ENCODE measurements around the gene FER.

Gene FER

GRCh38 chr5:108711898-108712297 is 35.8 kb upstream of the FER start:
- DNase-seq = no peak
- Mint-ChIP-seq H3K36me3 (ENCODE audit: low read depth) (no peaks in the 10 kb centered on the region), H3K4me3 (no peak overlapping the region)

GRCh38 chr5:108715408-108715807 is 32.3 kb upstream of the FER start:
- H3K4me1 Mint-ChIP-seq = no peaks in the 10 kb centered on the region
- no peak for TF ChIP-seq CTCF (IDR thresholded peaks at IDR 0.05)
- DNase-seq = no peak
- H3K9me3 Mint-ChIP-seq = no peaks in the 10 kb centered on the region
- no peaks in the 10 kb centered on the region for H3K27me3 Mint-ChIP-seq (ENCODE audit: low read depth, poor library complexity)
- no peak overlapping the region for H3K4me3 Mint-ChIP-seq
- no peaks in the 10 kb centered on the region for H3K36me3 Mint-ChIP-seq (ENCODE audit: low read depth)
- H3K27ac Mint-ChIP-seq = no peak overlapping the region

More at GRCh38 chr5:108711898-108712297, 35.8 kb upstream of the FER start:
- H3K9me3 Mint-ChIP-seq = no peaks in the 10 kb centered on the region
- H3K27ac Mint-ChIP-seq = no peak overlapping the region
- H3K4me1 Mint-ChIP-seq = peaks cover 4% of the 10 kb centered on the region
- no peak for TF ChIP-seq CTCF (IDR thresholded peaks at IDR 0.05)
- H3K27me3 Mint-ChIP-seq (ENCODE audit: low read depth, poor library complexity) = no peaks in the 10 kb centered on the region

- H3K9me3 Mint-ChIP-seq = no peaks in the 10 kb centered on the region
- no peaks in the 10 kb centered on the region for H3K36me3 Mint-ChIP-seq (ENCODE audit: low read depth)
- H3K4me3 Mint-ChIP-seq = no peak overlapping the region
- no peak for TF ChIP-seq CTCF (IDR thresholded peaks at IDR 0.05)
- no peaks in the 10 kb centered on the region for H3K27me3 Mint-ChIP-seq (ENCODE audit: low read depth, poor library complexity)
- DNase-seq = no peak
- H3K27ac Mint-ChIP-seq = peak overlapping the region; percentile 3
- H3K4me1 Mint-ChIP-seq = no peaks in the 10 kb centered on the region
Observed at GRCh38 chr5:108720391-108720790, 27.3 kb upstream of the FER start.

GRCh38 chr5:108726446-108727235 is 21.1 kb upstream of the FER start:
- peak overlapping the region; percentile 11 for H3K27ac Mint-ChIP-seq
- H3K4me3 Mint-ChIP-seq = peak overlapping the region; percentile 92
- no peak for DNase-seq
- TF ChIP-seq CTCF (IDR thresholded peaks at IDR 0.05) = no peak
- no peaks in the 10 kb centered on the region for H3K36me3 Mint-ChIP-seq (ENCODE audit: low read depth)
- peaks cover 6% of the 10 kb centered on the region for H3K27me3 Mint-ChIP-seq (ENCODE audit: low read depth, poor library complexity)
- no peaks in the 10 kb centered on the region for H3K9me3 Mint-ChIP-seq
- peaks cover 24% of the 10 kb centered on the region for H3K4me1 Mint-ChIP-seq

GRCh38 chr5:108727236-108727650 is 20.5 kb upstream of the FER start:
- TF ChIP-seq CTCF (IDR thresholded peaks at IDR 0.05) = no peak
- no peak for DNase-seq
- Mint-ChIP-seq H3K4me1 (peaks cover 24% of the 10 kb centered on the region), H3K27ac (peak overlapping the region; percentile 87), H3K36me3 (ENCODE audit: low read depth) (no peaks in the 10 kb centered on the region), H3K9me3 (no peaks in the 10 kb centered on the region), H3K4me3 (peak overlapping the region; percentile 92), H3K27me3 (ENCODE audit: low read depth, poor library complexity) (peaks cover 6% of the 10 kb centered on the region)

Data from nephron progenitor cell (in vitro differentiated cells).